Inflammatory macrophage (primary cell): ENCODE results near the gene YIPF5.

Experiments
- DNase-seq, 2 donors: peaks; one replicate each; pipeline ENCODE4 v3.0.0-alpha.2; 2020 to 2022

Gene YIPF5

DNA sequence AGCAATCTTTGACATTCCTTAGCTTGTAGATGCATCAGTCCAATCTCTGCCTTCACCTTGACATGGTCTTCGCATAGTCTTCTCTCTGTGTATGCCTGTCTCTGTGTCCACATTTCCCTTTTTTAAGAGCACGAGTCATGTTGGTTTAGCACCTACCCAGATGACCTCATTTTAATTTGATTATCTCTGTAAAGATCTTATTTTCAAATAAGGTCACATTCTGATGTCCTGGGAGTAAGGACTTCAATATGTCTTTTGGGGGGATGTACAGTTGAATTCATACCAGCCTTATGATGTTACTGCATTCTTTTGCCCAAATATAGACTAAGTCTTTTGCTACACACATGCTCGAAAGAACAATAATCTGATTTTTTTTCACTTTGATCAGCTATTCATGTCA, 7.1 kb upstream of the YIPF5 start:
- no peak for DNase-seq

DNA sequence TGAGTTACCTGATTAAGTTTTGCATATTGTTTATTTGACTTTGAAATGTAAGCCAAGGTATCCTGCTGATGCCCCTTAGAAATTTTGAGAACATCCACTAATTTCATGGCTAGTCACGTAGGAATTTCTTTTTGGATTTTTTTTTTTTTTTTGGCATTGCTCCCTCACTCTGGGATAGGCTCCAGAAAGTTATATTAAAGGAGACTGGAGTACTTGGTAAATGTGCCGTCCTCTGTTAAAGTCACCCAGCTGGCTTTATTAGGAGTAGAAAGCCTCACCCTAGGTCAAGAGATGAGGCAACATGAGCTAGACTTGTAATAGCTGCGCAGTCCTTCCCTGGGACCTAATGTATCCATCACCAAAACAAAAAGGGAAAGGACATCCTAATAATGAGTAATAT, 3.3 kb upstream of the YIPF5 start:
- no peak for DNase-seq

DNA sequence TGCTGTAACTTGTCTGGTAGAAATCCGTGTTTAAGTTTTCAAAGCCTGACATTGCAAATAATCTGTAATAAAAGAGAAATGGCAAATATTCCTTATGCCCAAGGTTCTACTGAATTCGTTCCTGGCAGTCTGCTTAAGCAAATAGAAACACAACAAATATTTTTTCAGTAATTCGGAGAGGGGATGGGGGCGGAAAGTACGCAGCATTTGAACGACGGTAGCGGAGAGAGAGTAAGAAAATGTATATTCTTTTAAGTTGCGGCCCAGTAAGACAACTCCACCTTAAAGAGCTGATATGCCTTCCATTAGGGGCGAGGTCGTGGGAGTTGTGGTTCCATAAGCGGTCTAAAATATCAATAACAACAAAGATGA, 569 bp downstream of the YIPF5 start:
- DNase-seq = no peak

DNA sequence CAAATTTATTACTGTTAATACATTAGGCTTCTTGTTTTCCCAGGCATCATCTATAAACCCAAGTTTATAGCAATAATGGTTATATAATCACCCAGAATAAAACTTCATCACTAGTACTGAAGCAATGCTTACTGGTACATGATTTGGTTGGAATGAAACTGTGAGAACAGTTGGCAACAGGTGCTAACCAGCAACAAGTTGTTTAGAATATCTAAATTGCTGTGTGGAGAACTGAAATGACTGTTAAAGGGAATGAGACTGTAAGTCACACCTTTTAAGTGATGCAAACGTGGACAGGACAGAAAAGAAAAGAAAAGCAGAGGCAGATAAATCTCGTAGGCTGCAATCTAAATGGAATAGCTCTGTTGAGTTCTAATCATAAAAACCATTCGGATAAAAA, 2.5 kb downstream of the YIPF5 start:
- no peak for DNase-seq

DNA sequence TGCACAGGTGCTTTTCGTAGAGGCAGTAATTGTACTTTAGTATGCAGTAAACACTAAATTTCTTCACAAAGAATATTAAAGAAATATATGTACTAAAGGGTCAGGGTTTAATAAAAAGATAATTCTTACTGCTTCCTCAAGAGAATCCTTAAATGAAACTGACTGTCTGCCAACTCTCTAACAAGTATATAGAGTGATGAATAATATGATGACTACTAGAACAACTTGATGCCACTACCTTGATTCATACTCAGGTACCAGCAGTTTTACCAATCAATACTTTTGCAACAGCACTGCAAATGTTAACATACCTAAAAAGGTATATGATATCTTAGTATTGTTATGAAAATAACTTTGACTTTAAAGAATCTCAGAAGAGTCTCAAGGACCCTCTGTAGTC, 3.8 kb downstream of the YIPF5 start:
- DNase-seq = no peak

DNA sequence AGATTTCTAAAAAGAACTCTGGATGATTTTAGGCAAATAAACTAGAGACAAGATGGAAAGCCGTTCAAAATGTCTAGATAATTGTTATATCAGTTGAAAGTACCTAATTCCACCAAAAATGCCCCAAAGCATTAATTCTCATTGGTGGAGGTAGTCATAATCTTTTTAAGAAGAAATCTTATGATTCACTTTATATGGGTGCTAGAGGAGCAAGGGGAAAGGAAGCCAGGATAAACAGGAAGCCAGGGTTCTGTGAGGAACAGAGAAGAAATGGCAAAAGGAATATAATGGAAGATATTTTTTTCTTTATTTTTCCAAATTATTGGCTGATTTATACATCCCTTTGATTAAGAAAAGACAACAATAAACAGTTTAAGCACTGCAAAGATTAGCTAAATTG, 7.8 kb downstream of the YIPF5 start:
- no peak for DNase-seq

DNA sequence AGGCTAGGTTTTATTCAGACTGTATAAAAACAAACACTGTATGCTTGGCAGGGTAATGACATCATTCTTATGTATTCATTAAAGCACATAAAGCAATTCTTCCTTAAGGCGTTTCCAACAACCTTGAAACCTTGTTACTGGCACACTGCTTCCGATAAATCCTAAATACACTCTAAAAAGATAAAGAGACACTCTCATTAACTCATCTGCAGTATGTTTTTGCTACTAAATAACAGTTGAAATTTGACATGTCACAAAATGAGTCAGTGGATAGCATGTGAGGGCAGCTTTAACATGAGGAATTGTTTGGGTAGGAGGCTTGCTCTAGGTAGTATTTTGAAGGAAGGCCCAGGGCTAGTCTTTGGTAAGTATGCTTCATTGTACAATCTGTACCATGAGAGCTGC, 13.7 kb downstream of the YIPF5 start:
- DNase-seq = no peak

DNA sequence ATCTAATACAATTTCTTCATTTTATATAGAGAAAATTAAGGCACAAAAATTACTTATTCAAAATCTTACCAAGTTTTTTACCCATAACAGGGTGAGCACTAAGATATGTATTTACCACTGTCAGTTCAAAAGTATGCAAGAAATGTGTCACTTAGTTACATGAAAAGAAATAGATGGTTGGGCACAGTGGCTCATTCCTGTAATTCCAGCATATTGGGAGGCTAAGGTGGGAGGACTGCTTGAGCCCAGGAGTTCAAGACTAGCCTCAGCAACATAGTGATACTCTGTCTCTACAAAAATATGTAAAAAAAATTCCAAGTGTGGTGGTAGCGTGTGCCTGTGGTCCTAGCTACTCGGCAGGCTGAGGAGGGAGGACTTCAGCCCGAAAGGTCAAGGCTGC, 19.4 kb downstream of the YIPF5 start:
- DNase-seq = no peak

DNA sequence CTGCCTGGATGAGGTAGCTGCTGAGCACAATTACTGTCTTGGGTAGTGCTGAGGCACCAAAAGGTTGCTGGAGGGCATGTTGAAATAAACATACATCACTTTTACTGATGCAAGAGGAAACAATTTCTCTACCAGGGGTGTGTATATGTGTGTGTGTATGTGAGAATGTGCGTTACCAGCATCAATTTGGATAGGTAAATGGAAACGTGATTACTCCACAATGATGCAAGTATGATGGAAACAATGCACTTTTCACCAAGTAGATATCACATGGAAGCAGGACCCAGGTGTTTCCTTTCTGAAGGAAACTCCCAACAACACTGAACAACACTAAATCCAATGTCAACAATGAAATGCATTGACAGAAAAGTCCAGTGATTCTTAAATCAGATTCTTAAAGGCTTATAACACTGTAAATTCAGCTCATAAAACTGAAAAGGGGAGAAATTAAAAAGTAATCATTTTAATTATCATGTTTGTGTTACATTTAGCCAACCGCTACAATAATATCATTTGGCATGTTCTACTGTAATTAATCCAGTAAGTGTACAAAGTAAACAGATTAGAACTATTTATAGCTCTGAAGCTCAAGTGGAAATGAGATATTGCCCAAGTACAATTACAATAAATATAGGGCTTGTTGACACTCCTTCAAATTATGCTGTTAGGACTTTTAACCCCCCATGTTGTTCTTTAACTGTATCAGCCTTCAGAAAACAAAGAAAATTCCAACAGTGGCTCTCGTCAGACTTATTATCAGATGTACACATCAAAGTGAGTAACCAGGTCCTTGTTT, 25.3 kb downstream of the YIPF5 start:
- no peak for DNase-seq

DNA sequence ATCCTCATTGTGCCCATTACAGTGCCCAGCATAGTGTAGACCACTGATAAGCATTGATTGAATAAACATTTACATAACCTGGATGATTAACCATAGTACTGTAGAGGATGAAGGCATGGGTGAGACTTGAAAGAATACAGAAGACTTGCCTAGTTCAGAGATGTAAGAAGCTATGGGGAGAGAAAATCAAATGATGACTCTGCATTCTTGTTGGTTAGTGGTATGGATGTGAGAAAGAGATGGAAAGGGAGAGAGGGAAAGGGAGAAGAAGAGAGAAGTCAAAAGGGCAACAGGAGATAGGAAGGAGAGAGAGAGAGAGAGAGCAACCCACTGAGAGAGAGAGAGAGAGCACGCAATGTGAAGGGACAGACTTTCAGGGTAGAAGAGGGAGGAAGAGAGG, 26.8 kb downstream of the YIPF5 start:
- DNase-seq = no peak

DNA sequence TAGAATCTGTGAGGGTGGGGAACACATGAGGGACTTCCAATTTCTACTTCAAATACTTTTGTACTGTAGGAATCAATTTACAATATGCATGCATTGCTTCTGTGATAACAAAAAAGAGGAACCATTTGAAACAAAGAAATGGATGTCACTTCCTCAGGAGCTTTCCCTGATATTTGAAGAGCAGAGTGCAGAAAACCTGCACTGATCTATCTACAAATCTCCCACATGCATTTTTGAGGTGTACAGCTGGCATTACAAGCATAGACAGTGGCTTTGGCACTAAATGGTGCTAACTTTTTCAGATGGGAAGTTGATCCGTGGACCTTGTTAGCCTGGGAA, 27.7 kb downstream of the YIPF5 start:
- no peak for DNase-seq

DNA sequence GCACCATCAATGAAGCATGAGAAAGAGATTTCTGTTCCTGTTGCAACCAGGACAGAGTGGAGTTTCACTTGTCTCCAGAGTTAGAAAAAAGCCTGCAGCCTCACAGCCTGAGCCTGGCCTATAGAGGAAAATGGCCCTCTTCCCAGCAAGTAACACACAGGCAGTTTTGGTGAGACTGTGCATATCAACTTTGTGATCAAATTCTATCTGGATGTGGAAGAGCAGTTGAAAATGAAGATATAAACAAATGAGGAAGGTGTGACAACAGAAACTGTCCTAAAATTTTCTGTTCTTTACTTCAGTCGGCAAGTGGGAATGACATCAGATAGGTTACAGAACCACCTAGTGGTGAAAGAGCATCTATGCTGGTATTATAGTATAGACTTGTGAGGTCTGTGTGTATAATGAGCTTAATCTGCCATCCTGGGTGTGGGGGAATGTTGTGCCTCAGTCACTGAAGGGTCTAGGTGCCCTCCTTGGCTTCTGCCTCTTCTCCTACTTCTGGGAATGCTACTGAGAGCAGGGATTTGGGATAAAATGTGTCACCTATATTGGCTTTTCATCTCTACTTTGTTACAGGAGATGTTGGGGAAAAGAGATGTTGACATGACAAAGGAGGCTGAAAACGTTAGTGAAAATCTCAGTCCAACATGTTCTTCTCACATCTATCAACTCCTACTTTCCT, 28.2 kb downstream of the YIPF5 start:
- DNase-seq = peak; percentile 5 to 16

DNA sequence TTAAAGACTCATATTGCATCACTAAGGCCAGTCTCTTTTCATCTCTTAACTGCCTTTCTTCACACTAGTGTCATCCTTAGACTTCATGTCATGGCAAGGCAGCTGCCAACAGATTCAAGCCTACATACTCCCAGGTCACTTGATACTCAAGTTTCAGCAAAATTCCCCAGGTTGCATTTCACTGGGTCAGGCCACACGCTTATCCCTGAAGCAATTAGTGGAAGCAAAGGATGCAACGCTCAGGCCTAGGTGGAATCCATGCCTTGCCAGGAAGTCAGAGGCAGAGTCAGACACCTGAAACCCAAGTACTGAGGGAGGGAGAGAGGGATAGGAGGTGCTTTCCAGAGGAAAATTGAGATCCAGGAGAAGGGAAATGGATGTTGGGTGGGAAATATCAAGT, 28.9 kb downstream of the YIPF5 start:
- no peak for DNase-seq

DNA sequence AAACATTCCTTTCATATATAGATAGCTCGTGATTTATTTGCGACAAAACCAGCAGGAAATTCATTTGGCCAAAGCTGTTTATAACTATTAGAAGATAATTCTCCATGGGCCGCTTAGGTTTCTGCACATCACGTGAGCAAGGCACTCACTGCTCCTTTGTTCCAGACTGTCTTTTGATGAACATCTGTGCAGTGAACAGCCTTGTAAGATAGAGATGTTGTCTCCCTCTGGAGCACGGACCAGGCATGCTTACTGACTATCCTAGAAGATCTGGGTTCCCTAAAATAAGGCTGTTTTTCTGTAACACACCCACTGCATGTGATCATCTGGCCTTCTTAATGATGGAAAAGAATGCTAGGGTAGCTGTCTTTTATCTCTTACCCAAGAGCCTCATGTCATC, 30.9 kb downstream of the YIPF5 start:
- no peak for DNase-seq

DNA sequence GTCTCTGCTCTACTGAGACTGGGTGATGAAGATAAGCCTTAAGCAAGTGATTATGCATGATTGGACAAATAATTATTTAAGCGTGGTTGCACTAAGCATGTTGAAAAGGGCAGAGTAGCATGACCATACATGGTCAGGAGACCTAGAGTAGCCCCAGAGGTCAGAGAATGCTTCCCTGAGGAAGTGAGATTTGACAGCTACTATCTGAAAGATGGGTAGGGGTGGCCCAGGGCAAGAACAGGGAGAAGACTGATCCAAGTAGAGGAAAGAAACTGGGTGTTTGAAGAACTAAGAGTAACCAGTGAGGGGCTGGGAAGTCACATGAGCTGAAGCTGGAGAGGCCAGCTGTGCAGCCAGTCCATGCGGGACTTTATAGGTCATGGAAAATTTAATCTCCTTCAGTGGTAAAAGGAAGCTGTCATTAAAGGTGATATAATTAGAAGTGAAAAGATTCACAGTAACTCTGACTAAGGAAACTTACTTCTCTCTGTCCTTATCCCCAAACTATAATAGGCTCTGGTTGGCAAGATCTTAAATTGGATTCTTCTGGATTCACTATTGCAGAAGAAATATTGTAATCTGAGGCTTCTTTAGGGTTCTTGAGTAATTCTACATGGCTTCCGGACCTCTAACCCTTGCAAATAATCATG, 35.2 kb downstream of the YIPF5 start:
- DNase-seq = peak in 1 of 2 donors; percentile 16

DNA sequence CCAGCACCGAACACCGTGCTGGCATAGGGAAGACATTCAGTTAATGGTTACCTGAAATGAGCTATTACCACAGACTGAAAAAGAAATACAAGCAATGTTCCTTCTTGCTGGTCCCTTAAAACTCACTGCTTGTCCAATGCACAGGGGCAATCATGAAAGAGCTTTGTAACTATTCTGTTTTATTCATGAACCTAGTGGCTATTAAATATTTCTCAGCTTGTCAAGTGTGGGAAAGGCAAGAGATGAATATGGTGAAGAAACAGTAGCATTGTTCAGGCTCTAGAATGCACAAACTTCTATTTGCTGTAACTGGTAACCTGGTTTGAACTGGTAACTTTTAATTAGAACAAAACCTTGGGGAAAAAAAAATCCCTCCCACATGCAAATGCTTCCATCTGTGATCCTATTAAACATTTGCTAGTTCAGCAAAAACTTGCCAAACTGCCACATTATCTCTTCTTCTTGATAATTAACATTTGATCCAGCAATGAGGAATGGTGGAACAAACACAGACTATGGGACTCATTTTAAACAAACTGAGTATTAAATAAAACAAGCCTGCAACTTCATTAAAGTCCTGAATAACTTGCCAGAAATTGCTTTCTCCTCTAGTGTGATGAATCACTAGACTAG, 36.1 kb downstream of the YIPF5 start:
- DNase-seq = no peak

DNA sequence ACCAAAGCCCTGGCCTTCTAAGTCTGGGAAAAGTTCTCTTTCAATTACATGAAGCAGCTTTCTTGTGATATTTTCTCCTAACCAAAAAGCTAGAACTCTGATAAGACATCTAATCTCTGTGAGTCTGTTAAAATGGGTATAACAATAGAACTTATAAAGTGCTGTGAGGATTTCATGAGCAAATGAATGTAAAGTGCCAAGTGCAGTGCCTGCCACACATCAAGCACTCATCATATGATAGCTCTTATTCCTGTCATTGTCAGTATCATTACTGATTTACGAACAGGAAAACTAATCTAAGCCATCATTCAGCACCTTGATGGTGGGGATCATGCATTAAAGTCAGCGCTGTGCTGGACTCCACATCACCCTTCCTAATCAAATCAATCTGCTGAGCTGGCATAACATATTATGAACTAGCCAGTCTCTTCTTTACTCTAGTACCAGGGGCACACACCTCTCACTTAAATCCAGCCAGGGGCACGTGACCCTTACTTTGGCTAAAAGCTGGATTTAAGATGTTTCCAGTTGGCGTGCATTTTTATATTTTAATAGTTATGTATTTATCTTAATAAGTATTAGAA, 37.3 kb downstream of the YIPF5 start:
- DNase-seq = no peak

DNA sequence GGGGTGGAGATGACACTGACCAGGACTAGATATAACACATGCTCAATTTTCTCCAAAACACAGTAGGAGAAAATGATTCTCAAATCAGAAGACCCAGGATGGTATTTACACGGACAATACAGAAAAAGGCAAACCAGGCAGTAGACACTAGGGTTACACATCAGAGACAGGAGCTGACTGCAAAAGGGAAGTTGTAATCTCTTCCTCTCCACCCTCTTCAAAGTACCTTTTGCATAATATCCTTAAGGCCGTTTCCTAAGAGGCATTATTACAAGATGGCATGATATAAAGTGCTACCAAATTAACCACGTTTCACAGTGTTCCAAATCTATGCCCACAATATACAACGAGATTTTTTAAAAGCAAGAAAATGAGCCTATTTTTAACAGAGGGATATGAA, 39.2 kb downstream of the YIPF5 start:
- DNase-seq = peak; percentile 19 to 66

DNA sequence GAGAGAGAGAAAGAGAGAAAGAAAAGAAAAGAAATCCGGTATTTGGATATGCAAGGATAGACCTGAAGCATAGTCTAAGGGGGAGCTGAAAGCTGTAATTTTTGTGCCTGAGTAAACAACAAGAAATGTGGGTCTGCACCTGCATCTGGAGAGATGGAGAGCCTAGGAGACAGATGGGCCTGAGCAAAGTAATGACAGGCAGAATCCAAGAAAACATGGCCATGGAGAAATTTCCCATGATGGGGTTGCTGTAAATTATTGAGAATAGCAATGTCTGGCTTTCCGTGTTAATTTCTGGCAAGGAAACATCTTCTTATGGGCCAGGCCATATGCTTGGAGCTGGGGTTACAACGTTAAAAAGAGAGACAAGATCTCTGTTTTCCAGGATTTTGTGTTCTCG, 40.2 kb downstream of the YIPF5 start:
- DNase-seq = no peak

DNA sequence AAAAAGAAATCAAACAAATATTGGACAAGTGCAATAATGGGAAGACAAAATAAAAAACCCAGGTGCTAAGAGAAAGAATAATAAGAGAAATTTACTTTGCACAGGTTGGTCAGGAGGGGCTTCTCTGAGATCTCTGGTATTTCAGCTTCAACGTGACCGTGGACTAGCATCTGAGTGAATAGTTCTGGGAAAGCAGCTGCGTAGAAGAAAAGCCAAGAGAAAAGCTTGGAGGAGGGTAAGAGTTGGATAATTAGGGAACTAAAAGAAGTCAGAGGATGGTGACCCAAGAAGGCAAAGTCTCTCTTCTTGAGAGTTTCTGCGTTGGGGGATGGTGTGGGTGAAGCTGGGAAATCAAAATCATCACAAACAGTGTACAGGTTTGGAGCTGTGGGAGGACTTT, 41.6 kb downstream of the YIPF5 start:
- no peak for DNase-seq

DNA sequence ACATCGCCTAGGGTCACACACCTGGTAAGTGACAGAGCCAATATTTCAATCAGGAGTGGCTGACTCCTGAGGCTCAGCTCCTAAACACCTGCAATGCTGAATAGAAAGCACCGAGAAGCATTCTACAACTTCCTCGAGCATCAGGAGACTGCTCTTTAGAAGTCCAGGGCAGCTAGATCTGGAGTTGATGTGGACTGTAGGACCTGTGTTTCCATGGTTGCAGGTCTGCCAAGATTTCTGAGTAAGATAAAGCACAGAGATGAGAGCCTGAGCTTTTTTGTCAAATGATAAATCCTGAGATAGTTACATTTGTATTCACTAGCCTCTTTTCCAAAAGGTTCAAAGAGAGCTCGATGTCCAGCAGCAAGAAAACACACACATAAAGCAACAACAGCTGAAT, 43.8 kb downstream of the YIPF5 start:
- no peak for DNase-seq

DNA sequence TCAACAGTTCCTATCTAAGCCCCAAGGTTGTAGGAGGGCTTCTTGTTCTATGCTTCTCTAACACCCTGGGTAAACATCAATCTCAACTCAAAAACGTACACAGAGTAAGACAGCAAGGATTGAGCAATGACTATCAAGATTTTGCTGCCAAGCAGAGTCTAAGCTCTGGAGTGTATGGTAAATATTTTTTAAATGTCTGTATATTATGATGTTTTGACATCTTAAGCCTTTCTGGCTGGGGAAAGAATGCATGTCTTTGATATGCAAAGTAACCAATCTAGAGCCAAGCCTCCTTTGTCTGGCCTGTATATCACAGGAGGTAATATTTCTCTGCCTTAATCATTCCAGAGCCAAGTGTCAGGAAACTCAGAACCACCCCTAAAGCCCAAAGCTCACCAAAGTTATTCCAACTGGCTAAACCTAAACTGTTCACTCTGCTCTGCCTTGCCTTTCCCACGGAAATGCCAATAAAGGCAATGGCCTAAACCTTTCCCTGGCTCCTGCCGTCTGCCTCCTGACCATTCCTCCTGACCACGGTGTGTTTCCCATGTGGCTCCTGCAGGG, 45.2 kb downstream of the YIPF5 start:
- DNase-seq = no peak

DNA sequence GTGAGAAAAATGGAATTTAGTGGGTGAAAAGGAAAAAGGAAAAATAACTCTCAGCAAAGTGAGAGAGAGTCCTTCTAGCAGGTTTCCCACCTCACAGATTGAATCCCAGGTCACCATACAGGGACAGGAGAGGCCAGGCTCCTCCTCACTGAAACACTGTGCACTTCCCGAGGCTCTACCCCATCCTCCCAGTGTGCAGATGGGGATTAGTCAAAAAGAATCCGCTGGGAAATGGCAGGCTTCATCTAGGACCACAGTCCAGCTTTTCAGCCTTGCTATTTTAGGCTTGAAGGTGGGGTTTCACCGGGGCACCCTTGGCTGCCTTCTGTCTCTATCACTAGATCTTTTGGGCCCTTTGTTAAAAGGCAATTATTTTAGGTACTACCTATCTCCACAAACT, 47.8 kb downstream of the YIPF5 start:
- no peak for DNase-seq
